AG04449 (cell line): Measurements from ENCODE around the gene MPPED2.
A peak's percentile ranks its signal among the peaks of the same experiment; 100 is the strongest.

Experiments used
- CTCF ChIA-PET: fragments of 350-600 bp; formaldehyde crosslinking; extraction: SDS; loops from one replicate; lab custom pipeline; 2021; ENCODE audit warnings: antibody characterized with exemption; lab: Yijun Ruan, JAX
- POLR2A ChIA-PET: fragments of 400-600, 350-600 bp; formaldehyde crosslinking; extraction: SDS; loops from one replicate; lab custom pipeline; 2020; ENCODE audit warnings: antibody characterized with exemption, inconsistent platforms; lab: Yijun Ruan, JAX
- DNase-seq: peaks from one replicate; pipeline ENCODE4 v3.0.0-alpha.2; 2010; ENCODE audit warnings: low read depth, low spot score
- H3K4me3 ChIP-seq: 2 replicates; pipeline ENCODE4 v1.5.1; 2011; ENCODE audit warnings: low read depth, mild to moderate bottlenecking, control low read depth, low read length
- TF ChIP-seq, protein P1 (sequence below): IDR thresholded peaks from one replicate; pipeline ENCODE4 v1.5.1; 2011; ENCODE audit warnings: mild to moderate bottlenecking, moderate library complexity, low read length, control low read depth, inconsistent platforms; ENCODE audit not compliant: insufficient read depth; ENCODE audit errors: missing control alignments

Gene MPPED2

DNA sequence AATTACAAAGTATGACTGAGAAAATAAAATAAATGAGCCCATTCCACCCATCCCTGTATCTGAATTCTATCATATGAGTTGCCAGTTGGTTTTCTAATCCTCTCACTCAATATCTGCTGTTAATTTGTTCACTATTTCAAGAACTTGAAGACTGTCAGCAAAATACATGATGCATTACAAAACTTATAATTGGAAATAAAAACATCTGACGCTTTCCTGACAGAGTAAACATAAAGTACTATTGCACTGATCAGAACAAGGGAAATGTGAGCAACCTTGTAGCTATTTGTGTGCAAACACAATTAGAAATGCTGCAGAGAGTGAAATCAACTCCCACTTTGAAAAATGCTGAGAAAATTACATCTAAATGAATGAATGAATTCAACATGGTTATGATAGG lies 97.1 kb downstream of the MPPED2 start:
- H3K4me3 ChIP-seq, result no peak overlapping the region
- CTCF ChIA-PET, result no interaction called here
- TF ChIP-seq, protein P1, sequence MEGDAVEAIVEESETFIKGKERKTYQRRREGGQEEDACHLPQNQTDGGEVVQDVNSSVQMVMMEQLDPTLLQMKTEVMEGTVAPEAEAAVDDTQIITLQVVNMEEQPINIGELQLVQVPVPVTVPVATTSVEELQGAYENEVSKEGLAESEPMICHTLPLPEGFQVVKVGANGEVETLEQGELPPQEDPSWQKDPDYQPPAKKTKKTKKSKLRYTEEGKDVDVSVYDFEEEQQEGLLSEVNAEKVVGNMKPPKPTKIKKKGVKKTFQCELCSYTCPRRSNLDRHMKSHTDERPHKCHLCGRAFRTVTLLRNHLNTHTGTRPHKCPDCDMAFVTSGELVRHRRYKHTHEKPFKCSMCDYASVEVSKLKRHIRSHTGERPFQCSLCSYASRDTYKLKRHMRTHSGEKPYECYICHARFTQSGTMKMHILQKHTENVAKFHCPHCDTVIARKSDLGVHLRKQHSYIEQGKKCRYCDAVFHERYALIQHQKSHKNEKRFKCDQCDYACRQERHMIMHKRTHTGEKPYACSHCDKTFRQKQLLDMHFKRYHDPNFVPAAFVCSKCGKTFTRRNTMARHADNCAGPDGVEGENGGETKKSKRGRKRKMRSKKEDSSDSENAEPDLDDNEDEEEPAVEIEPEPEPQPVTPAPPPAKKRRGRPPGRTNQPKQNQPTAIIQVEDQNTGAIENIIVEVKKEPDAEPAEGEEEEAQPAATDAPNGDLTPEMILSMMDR, result no peak
- DNase-seq, result no peak
- POLR2A ChIA-PET, result no interaction called here

DNA sequence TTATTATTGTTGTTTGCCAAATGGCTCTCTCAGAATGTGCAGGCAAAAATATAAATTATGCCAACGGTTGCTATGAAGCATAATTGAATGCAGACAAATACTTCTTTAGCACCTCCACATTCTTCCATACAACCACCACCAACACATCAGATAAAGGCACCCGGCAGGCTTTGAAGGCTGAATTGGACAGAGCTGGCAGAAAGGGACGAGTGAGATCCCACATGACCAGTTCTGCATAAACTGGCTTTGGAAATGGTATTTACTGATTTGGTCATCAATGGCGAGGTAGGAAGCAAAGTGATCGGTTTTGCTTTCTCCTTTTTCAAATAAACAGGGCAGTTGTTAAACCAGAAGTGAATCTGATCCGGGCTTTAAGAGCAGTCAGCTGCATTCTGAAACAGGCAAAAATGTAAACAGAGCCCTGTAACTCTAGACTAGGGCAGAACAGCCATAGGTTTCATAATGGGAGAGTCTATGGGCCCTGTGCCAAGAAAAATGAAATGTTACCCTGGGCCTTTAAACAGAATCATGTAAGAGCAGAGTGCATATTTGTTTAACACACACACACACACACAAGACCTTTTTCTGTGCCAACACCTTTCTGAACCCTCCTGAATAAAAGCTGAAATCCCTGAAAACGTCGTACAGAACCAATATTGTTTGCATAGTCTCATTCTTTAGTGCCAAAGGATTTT lies 97.7 kb downstream of the MPPED2 start:
- TF ChIP-seq, protein P1, result no peak
- DNase-seq, result peak; percentile 14
- CTCF ChIA-PET, result no interaction called here
- POLR2A ChIA-PET, result no interaction called here
- H3K4me3 ChIP-seq, result no peak overlapping the region

DNA sequence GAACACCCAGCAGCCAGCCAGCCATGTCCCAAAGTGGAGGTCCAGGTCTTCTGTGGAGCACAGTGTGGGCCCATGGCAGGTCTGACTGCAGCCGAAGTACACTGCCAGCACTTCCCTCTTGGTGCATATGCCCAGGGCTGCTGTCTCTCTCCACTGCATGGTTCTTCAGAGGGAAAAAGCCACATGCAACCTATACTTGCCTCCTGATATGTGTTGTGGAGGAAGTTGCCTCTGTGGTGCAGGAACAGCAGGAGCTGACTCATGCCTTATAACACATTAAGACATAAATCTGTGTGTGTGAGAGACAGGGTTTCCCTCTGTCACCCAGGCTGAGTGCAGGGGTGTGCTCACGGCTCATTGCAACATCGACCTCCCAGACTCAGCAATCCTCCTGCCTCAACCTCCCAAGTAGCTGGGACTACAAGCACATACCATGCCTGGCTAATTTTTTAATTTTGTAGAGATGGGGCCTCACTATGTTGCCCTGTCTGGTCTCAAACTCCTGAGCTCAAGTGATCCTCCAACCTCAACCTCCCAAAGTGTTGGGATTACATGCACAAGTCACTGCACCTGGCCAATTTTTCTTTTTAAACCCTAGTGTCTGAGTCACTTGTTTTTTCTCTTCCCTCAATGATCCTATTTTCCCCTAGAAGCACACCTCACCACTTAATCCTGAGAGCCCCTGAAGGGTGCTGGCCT lies 98.8 kb downstream of the MPPED2 start:
- CTCF ChIA-PET, result no interaction called here

DNA sequence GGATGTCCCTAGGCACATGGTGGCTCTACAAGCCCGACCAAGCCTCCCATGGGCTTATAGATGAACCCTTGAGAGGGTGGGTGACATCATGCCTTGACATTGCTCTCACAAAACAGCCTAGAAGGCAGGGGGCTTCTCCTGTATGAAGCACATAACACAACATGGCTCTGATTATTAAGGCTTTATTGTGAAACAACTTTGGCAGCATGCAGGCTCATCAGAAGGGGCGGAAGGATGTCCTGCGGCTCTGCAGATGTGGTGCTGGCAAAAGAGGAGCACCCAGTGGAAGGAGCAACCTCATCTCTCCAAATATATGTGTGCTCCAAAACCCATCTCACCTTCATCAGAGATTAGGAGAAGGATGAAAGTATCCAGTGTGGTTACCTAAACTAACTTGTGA lies 100.4 kb downstream of the MPPED2 start:
- TF ChIP-seq, protein P1, result no peak
- no peak overlapping the region for H3K4me3 ChIP-seq
- CTCF ChIA-PET, result no interaction called here
- DNase-seq, result no peak
- POLR2A ChIA-PET, result no interaction called here

More for the DNA sequence above, 98.8 kb downstream of the MPPED2 start:
- DNase-seq, result no peak
- H3K4me3 ChIP-seq, result no peak overlapping the region
- POLR2A ChIA-PET, result no interaction called here
- TF ChIP-seq, protein P1, result no peak

DNA sequence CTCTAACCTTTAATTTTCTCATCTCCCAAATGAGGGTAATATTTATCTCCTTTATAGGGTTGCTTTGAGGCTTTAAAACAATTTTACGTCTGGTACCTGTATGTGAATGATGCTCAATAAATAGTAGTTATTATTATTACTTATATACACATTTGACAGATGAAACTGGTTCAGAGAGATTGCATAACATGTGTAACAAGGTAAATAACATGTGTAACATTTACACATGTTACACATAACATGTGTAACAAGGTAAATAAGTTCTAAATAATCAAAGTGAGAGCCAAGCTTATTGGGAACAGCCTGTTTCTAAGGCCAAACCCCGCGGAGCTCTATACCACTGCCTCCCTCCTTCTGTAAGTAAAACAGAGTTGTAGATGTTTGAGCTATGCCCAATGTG lies 100.9 kb downstream of the MPPED2 start:
- no peak for DNase-seq
- ChIA-PET CTCF (no interaction called here), POLR2A (no interaction called here)
- H3K4me3 ChIP-seq, result no peak overlapping the region
- TF ChIP-seq, protein P1, result no peak

DNA sequence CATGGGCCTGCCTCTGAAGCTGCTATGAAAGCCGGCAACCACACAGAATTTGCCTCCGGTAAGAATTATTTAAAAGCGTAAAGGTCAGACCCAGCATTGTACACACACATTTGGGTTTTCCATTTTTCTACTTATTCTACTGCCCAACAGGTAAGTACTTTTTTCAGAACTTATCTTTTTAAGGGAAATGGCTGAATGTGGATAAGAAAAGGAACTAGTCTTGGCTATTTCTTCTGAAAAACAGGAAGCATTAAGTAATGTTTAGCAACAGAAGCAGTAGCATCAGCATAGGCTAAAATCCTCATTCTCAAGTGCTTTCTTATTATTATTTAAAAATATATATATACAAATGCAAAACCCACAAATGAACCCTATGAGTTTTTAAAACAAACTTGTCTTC lies 103.1 kb downstream of the MPPED2 start:
- POLR2A ChIA-PET, result no interaction called here
- CTCF ChIA-PET, result no interaction called here
- DNase-seq, result no peak
- TF ChIP-seq, protein P1, result no peak
- H3K4me3 ChIP-seq, result no peak overlapping the region
